HG02763 (cell line): ENCODE results near the gene CHST2.
"Not testable (repeated sequence)": the region's sequence is repeated elsewhere in the genome, so short reads cannot be mapped to it uniquely, and the experiment has no call there.

Source experiments
- ATAC-seq: cut with Tn5 transposase; IDR thresholded peaks from one replicate; pipeline ENCODE4 v1.9.1; 2021; ENCODE audit warnings: mild to moderate bottlenecking, moderate library complexity; ENCODE audit not compliant: unreplicated experiment

CHST2 gene, protein sequence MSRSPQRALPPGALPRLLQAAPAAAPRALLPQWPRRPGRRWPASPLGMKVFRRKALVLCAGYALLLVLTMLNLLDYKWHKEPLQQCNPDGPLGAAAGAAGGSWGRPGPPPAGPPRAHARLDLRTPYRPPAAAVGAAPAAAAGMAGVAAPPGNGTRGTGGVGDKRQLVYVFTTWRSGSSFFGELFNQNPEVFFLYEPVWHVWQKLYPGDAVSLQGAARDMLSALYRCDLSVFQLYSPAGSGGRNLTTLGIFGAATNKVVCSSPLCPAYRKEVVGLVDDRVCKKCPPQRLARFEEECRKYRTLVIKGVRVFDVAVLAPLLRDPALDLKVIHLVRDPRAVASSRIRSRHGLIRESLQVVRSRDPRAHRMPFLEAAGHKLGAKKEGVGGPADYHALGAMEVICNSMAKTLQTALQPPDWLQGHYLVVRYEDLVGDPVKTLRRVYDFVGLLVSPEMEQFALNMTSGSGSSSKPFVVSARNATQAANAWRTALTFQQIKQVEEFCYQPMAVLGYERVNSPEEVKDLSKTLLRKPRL

DNA sequence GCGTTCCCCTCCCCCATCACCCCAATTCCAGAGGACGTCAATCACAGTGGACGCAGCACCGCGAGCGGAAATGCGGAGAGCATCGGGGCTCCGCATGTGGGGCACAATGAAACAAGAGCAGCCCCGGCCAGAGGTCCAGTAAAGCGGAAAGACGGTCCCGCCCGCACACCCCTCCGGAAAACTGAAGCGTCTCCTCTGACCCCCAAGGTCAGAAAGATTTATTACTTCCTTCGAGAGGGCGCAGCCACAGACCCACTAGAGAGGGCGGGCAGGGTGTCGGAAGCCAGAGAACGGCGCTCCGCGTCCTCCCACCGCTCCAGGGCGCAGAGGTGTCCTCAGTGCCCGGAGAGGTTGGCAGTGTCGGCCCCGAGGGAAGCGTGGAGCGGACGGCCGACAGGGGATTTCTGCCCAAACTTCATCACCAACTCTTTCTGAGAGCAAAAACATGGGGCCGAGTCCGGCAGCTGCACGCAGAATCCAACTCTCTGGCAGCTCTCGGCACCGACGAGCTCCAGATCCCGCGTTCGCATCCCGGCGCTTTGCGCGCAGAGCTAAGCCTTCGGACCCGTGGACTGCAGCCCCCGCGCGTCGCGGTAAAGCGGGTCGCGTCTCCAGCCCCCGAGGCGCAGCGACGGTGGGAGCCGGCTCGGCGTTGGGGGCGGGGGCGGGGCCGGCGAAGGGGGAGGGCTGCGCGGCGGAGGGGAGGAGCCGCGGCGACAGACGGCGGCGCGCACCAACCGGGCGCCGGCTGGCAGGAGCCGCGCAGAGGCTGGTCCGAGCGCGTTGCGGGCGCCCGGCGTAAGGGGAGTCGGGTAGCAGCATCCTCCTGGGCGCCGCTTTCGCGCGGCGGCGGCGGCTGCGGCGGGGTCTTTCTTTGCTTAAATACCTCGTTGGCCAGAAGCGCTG, at the start of gene CHST2:
TSS of gene CHST2 (plus strand) at position 763 of the 906 bp plus-strand sequence. CDS start 1,046 bp downstream, outside the sequence.
- ATAC-seq: peak; percentile 82

GRCh38 chr3:143070977-143071551, 48.5 kb upstream of the CHST2 start:
- no peak for ATAC-seq

GRCh38 chr3:143071776-143072175, 47.8 kb upstream of the CHST2 start:
- no peak for ATAC-seq

GRCh38 chr3:143072298-143073020, 47.1 kb upstream of the CHST2 start:
- not testable (repeated sequence) for ATAC-seq

GRCh38 chr3:143073541-143073940, 46.0 kb upstream of the CHST2 start:
- ATAC-seq: not testable (repeated sequence)

- not testable (repeated sequence) for ATAC-seq
Measured at GRCh38 chr3:143073983-143074382, 45.6 kb upstream of the CHST2 start.

DNA sequence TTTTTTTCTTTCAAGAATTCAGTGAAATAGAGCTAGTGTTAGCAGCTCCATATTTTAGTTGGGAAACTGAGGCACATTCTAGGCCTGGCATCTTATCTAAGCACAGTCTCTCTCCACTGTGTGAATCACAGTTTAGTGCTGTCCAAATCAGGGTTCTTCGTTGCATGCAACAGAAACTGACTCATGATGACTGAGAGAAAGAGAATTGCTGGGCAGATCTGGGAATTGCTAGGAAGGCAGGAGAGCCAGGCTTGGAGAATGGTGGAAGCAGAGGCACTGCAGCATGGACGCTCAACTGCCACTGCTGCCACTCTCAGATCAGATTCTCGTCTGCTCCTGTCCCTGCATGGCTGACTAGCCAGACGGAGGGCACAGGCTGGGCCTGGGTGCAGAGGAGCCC, 40.7 kb upstream of the CHST2 start:
- ATAC-seq: no peak

- ATAC-seq: no peak
Measured at GRCh38 chr3:143080196-143080595, 39.4 kb upstream of the CHST2 start.

GRCh38 chr3:143081365-143081764, 38.2 kb upstream of the CHST2 start:
- ATAC-seq: no peak

DNA sequence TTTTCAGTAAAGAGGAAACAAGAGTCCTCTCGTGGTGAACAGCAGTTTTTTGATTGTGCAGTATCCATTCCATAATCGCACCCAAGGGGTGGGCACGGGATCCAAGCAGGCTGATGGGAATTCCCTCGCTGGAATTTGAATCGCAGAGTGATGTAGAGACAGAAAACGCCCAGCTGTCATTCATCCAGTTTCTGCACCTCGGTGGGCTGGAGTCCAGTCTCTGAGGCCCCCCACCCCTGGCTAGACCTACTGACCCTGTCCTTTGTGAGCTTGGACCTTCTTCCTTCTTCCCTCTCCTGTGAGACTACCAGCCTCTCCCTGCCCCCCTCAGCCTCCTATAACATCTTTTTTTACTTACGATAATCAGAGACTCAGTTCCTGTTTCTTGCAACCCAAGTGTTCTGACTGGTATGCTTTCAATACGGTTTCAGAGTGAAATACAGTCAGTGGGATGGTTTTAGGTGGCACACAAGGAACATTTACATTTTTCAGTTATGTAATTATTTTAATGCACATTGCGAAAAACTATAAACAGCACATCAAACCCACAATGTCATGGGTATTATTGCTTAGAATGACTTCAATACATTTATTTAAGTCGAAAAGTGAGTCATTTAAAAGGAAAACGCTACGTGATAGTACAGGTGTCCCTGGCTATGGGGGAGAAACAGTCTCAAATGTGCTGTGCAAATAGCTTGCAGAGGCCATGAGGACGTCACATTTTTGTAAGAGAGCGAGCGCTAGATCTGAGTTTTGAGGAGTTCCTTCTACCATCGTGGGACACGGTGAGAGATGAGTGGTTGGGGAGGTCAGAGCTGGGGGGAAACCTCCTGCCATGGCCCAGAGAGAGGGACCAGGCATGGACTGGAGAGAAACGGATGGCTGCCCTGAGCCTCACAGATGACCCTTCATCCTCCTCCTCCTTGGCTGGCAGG, 37.5 kb upstream of the CHST2 start:
- ATAC-seq: peak; percentile 84

DNA sequence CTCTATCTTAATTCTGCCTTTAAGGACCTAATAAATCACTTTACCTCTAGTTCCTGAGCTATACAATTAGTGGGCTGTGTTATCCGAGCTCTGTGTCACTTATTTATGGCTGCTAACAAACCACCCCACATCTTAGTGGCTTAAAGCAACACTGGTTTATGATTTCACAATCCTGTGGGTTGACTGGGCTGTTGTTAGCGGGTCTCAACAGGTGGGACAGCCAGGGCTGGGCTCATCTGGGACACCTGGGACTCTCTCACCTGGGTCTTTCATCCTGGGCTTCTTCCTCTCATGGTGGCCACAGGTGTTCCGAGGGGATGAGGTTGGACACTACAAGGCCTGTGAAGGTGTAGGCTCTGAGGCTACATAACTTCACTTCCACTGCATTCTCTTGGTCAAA, 35.8 kb upstream of the CHST2 start:
- ATAC-seq: no peak

DNA sequence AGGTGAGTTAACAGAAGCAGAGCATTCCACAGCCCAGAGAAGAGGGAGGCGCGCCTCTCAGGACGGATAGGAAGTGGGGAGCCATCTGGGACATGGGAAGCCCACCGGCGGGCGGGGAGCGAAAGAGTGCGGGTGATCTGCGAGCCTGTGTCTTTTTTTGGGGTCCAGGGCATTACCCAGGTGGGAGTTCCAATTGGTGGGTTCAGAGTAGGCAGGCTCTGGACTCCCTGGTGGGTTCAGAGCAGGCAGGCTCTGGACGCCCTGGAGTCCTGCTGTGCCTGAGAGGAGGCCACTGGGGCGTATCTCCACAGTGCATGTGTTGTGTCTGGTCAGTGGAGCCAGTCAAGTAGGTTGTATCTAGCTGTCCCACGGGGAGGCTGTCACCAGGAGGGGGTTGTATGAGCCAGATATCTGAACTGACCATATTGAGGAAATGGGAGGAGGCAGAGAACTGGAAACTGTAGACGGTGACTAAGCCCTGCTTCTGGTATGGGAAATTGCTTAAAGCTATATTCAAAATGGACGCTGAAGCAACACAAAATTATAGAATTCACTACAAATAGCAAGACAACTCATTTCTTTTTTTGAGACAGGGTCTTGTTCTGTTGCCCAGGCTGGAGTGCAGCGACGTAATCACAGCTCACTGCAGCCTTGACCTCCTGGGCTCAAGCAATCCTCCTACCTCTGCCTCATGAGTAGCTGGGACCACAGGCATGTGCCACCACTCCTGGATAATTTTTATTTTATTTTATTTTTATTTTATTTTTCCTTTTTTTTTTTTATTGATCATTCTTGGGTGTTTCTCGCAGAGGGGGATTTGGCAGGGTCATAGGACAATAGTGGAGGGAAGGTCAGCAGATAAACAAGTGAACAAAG, 34.5 kb upstream of the CHST2 start:
- ATAC-seq: peak; percentile 40

GRCh38 chr3:143088835-143089234, 30.7 kb upstream of the CHST2 start:
- no peak for ATAC-seq

DNA sequence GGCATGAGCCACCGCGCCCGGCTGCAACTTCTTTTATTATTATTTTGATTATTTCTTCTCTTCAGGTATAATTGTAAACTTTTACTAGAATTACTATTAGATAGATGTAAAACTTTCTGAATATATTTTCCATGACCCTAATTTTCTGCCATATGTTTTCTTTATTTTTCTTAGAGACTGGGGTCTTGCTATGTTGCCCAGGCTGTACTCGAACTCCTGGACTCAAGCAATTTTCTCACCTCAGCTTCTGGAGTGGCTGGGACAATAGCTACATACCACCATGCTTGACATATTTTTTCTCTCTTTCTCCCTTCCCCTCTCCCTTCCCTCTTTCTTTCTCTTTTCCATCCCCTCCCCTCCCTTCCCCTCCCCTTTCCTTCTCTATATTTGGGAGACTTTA, 29.6 kb upstream of the CHST2 start:
- ATAC-seq: no peak

DNA sequence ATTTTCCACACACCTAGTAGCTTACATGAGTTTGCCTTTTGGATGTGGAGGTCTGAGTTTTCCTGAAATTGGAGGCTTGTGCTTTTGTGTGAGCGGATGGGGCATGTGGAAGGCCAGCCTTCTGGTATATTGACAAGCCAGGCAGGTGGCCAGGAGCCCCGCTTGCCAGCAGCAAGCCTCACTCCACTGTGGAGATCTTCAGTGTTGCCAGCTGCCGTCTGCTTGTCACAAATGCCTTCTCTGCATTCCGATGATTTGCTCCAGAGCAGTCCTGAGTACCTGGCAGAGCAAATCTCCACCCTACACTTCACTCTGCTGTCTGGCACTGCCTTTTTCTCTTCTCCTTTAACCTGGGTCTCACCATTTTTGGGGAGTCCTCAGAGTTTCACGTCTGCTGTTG, 29.1 kb upstream of the CHST2 start:
- no peak for ATAC-seq

DNA sequence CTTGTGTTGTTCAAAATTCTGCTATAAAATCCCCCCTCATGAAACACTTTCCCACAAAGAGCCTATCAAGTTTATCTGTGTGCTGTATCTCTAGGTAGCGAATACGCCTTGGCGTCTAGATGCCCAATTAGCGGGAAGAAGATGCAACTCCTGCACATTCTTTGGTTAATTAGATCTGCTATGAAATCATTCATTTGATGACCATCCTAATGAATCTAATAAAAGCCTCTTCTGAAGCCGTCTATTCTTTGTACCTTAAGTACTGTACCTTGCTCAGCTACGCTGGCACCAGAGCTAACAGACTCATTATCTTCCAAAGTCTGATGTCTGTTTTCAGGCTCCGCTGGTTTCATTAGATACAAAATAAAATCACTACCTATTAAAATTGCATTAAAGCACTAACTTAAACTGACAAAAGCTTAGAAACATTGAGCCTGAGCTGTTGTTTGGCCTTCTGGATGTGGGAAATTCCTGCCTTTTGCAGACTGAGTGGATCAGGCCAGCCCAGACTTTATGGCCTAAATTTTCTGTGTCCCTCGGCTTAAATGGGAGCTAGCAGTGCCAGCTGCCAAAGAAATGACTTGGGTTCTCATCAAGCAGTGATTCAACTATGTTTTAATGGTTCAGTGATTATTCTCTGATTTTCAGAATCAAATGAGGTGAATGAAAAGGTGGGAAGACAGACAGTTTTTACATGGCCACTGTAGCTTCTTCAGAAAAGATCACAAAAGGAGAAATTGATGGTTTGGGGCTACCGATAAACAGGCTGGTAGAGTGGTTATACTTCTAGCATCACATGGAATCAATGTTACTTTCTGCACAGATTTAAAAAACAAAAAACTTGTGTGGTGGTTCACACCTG, 28.4 kb upstream of the CHST2 start:
- no peak for ATAC-seq

- ATAC-seq: no peak
Measured at GRCh38 chr3:143092191-143092590, 27.4 kb upstream of the CHST2 start.

- no peak for ATAC-seq
Measured at GRCh38 chr3:143095813-143096212, 23.8 kb upstream of the CHST2 start.
